Mucosa of descending colon (tissue), 3 donors: ENCODE measurements around the gene SLC6A5. TPM values are rescaled to one million over a fixed set of nuclear protein-coding genes. Genes with fewer than 3 reads are reported as not detected.
"Not testable (repeated sequence)": the region's sequence is repeated elsewhere in the genome, so short reads cannot be mapped to it uniquely, and the experiment has no call there.

Experiments
- ATAC-seq: fragments of 200-7000 bp; cut with Tn5 transposase; one replicate; pipeline ENCODE4 v1.9.1; 2020; ENCODE audit warnings: mild to moderate bottlenecking, moderate library complexity
- DNase-seq, 3 donors: peaks; one replicate each; pipeline ENCODE4 v3.0.0-alpha.2; 2020
- H3K36me3 ChIP-seq: fragments of 200-600 bp; one replicate; pipeline ENCODE4 v1.8.0; 2021; ENCODE audit warnings: low read depth, mild to moderate bottlenecking
- H3K4me1 ChIP-seq: fragments of 200-600 bp; one replicate; pipeline ENCODE4 v1.8.0; 2021; ENCODE audit warnings: low read depth, mild to moderate bottlenecking
- H3K4me3 ChIP-seq: fragments of 200-600 bp; one replicate; pipeline ENCODE4 v1.8.0; 2021; ENCODE audit warnings: mild to moderate bottlenecking
- H3K9me3 ChIP-seq: fragments of 200-600 bp; one replicate; pipeline ENCODE4 v1.8.0; 2021; ENCODE audit warnings: mild to moderate bottlenecking
- intact Hi-C, 2 donors: fragments of 100-400 bp; cut with DNase I in 1 of 2; cut with micrococcal nuclease in 1 of 2; formaldehyde crosslinking; loops; one replicate each; pipeline versions ENCODE4 v1.11.0 to v1.11.1; 2022; cut with DNase I, micrococcal nuclease
- long read RNA-seq, 2 donors: library from polyadenylated mRNA; unstranded; transcript quantifications; one replicate each; pipeline ENCODE4 v2.0.0, GENCODE V29; 2019 to 2021
- total RNA-seq, 3 donors: library from RNA; stranded (reverse); fragmentation: NEBNext Ultra II Directional in 2 of 3; extraction: Animal tissue kit (Norgen Biotek cat#: 25700) in 2 of 3; gene quantifications; one replicate each; pipeline versions ENCODE4 v1.2.1 to v1.2.4, GENCODE V29; 2021 to 2023
- TF ChIP-seq, protein P1 (sequence below): fragments of 200-600 bp; IDR thresholded peaks from one replicate; pipeline ENCODE4 v1.8.0; 2022; ENCODE audit warnings: antibody characterized with exemption, mild to moderate bottlenecking
- donor health status: DM: no; HTN: no; CAD: no; lungs with moderate emphysema.
- donor health status: DM: no; HTN: no; CAD: no.
- donor health status: DM: no; HTN: yes; CAD: no.

The SLC6A5 gene
- total RNA-seq: not detected
- long read RNA-seq, donor 1: 0 reads
- long read RNA-seq, donor 2: 0 reads

DNA sequence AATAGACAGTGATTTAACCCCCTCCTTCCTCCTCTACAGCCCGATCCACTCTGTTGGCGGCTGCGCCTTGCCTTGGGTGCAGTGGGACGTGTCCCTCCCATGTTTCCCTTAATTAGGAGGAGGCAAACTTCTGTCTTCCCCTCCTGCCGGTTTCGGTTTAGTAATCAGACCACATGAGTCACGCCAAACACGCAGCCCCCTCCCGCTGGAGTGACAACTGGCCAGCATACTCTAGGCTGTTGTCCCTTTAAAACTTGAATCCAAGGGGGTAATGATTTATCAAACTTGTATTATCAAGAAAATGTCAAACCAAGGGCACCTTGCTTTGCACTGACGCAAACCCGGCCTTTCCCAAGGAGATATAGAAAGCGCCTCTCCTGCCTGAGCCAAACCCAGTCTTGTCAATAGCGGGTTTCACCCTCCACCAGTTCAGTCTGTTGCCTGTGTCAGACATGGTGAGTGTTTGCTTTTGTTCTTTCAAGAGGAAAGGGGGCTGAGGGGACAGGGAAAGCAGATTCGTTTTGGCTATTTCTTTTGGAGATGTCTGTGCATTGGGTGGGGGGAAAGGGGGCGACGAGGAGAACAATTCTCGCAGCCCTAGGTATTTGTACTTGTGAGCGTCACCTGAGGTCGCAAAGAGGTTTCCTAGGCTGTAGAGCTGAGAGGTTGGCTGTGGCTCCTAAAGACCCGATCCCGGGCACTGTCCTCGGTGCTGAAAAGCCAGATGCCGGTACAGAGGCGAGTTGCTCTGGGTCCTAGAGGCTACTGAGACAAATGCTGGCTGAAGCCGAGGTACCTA is at the start of gene SLC6A5:
SLC6A5 (plus strand) TSS at position 388 of the 799 bp plus-strand sequence; CDS start at position 453, 65 bp downstream.
- TF ChIP-seq, protein P1, sequence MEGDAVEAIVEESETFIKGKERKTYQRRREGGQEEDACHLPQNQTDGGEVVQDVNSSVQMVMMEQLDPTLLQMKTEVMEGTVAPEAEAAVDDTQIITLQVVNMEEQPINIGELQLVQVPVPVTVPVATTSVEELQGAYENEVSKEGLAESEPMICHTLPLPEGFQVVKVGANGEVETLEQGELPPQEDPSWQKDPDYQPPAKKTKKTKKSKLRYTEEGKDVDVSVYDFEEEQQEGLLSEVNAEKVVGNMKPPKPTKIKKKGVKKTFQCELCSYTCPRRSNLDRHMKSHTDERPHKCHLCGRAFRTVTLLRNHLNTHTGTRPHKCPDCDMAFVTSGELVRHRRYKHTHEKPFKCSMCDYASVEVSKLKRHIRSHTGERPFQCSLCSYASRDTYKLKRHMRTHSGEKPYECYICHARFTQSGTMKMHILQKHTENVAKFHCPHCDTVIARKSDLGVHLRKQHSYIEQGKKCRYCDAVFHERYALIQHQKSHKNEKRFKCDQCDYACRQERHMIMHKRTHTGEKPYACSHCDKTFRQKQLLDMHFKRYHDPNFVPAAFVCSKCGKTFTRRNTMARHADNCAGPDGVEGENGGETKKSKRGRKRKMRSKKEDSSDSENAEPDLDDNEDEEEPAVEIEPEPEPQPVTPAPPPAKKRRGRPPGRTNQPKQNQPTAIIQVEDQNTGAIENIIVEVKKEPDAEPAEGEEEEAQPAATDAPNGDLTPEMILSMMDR: no peak
- no peak within 1 kb of the TSS for H3K4me3 ChIP-seq
- no peaks in the 10 kb centered on the region for H3K36me3 ChIP-seq
- peak in 1 of 3 donors; percentile 41 for DNase-seq
- no peak for ATAC-seq
- H3K9me3 ChIP-seq: no peaks in the 10 kb centered on the region
- intact Hi-C loops: no loop called here
- no peaks in the 10 kb centered on the region for H3K4me1 ChIP-seq

DNA sequence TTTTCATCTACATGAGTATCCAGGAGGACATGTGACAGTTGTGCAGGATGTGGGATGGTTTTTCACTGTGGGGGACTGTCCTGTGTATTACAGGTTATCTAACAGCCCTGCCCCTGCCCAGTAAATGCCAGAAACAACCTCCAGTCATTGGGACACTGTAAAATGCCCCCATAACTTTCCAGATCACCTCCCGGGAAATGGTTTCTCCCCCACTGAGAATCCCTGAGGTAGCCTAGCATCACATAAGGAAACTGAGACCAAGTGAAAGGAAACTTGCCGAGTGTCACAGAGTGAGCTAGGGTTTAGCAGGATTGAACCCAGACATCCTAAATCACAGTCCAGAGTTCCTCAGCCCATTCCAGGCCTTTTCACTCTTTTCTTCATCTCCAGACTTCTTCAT is 48.3 kb upstream of the SLC6A5 start:
- no peak for DNase-seq
- intact Hi-C loops: no loop called here
- TF ChIP-seq, protein P1: no peak
- Histone ChIP-seq H3K9me3 (no peaks in the 10 kb centered on the region), H3K36me3 (no peaks in the 10 kb centered on the region), H3K4me1 (no peaks in the 10 kb centered on the region), H3K4me3 (no peak overlapping the region)
- no peak for ATAC-seq

DNA sequence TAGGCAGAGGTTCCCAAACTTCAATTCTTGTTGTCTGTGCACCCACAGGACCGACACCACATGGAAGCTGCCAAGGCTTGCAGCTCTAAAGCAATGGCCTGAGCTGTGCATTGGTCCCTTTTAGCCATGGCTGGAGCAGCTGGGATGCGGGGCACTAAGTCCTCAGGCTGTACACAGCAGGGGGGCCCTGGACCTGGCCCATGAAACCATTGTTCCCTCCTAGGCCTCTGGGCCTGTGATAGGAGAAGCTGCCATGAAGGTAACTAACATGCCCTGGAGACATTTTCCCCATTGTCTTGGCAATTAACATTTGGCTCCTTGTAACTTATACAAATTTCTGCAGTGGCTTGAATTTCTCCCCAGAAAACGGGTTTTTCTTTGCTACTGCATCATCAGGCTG is 43.6 kb upstream of the SLC6A5 start:
- ATAC-seq: no peak
- Histone ChIP-seq H3K36me3 (no peaks in the 10 kb centered on the region), H3K9me3 (no peaks in the 10 kb centered on the region), H3K4me3 (no peak overlapping the region), H3K4me1 (no peaks in the 10 kb centered on the region)
- DNase-seq: no peak
- intact Hi-C loops: no loop called here
- TF ChIP-seq, protein P1: no peak

DNA sequence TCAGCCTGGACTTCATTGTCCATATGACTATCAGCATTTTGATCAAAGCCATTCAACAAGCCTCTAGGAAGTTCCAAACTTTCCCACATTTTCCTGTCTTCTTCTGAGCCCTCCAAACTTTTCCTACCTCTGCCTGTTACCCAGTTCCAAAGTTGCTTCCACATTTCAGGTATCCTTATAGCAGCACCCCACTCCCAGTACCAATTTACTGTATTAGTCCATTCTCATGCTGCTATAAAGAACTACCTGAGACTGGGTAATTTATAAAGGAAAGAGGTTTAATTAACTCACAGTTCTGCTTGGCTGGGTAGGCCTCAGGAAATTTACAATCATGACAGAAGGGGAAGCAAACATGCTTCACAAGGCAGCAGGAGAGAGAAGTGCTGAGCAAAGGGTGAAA is 43.0 kb upstream of the SLC6A5 start:
- H3K9me3 ChIP-seq, H3K36me3 ChIP-seq, H3K4me1 ChIP-seq, ATAC-seq, intact Hi-C loops, H3K4me3 ChIP-seq, DNase-seq: not testable (repeated sequence)

DNA sequence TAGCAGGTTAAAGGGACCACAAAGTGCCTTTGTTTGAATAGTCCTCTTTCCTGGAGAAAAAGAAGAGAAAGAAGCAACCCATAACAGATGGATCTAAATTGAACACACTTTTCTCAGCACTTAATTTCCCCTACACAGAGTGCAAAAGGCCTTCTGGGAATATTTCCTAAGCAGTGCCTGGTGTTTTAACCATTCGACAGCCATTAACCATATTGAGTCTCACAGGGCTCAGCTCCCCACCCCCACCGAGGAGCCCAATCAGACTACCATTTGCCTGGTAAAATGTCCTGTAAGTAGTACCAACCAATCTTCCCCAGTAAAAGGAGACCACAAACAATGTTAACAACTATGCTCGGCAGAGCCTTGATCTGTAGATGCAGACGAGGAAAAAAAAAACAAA is 40.7 kb upstream of the SLC6A5 start:
- H3K9me3 ChIP-seq: no peaks in the 10 kb centered on the region
- H3K36me3 ChIP-seq: no peaks in the 10 kb centered on the region
- H3K4me1 ChIP-seq: no peaks in the 10 kb centered on the region
- no peak overlapping the region for H3K4me3 ChIP-seq
- ATAC-seq: no peak
- no peak for DNase-seq
- intact Hi-C loops: no loop called here
- TF ChIP-seq, protein P1: no peak

DNA sequence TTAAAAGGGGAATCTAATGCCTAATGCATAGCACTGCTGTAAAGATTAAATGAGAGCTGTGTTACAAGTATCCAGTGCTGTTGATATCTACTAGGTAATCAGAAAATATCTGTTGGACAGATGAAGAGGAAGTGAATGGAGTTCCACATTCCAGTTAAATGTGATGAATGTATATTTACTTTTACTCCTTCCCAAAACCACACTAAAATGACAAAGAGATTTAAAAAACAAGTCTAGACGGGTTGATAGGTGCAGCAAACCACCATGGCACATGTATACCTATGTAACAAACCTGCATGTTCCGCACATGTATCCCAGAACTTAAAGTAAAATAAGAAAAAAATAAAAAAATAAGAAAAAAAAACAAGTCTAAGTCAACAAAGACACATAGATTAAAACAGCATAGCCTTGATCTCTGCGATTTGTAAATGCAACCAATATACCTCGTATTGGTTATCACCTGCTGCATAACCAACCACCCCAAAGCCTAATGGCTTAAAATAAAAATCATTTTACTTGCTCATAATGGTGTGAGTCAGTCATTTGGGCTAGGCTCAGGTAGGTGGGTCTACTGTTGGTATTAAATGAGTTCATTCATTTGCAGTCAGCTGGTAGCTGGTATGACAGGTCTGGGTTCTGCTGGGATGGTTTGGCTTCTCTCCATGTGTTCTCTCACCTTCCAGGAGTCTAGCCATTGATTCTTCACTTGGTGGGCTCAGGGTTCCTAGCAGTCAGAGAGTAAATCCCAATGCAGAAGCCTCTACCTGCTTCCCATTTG is 39.7 kb upstream of the SLC6A5 start:
- intact Hi-C loops: no loop called here
- DNase-seq: no peak
- no peak for ATAC-seq
- TF ChIP-seq, protein P1: no peak
- H3K36me3 ChIP-seq: no peaks in the 10 kb centered on the region
- H3K4me3 ChIP-seq: no peak overlapping the region
- H3K9me3 ChIP-seq: no peaks in the 10 kb centered on the region
- no peaks in the 10 kb centered on the region for H3K4me1 ChIP-seq
